ENCODE data around the gene JMJD8.

DNA sequence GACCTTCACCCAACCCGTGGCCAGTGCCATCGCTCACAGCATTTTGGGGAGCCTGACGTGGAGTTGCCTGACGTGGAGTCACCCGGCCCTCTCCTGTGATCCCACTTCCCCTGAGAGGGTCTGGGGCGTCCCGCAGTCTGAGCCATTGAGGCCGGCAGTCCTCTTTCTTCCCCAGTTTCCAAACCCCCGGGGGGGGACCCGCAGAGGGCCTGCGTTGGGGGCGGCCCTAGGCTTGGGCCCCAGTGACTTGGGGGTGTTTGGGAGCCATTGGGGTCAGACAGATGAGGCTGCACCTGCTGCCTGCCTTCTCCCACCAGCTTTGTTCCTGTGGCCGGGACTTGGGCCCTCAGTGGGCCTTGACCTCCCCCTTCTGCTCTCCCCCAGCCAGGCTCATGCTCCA is 14.5 kb downstream of the JMJD8 start:
- TF ChIP-seq CTCF (optimal IDR thresholded peaks at IDR 0.05 in 1 of 3, IDR thresholded peaks at IDR 0.05 in 1 of 3, conservative IDR thresholded peaks at IDR 0.05 in 1 of 3; ENCODE audit: extremely low read depth in 1 of 3, insufficient read depth in 2 of 3, low read length in 3 of 3) (no peak), EZH2 (IDR thresholded peaks at IDR 0.05; ENCODE audit: low read length) (no peak)

All from keratinocyte (primary cell).